ENCODE measurements around the gene DAB1.

DAB1 gene

DNA sequence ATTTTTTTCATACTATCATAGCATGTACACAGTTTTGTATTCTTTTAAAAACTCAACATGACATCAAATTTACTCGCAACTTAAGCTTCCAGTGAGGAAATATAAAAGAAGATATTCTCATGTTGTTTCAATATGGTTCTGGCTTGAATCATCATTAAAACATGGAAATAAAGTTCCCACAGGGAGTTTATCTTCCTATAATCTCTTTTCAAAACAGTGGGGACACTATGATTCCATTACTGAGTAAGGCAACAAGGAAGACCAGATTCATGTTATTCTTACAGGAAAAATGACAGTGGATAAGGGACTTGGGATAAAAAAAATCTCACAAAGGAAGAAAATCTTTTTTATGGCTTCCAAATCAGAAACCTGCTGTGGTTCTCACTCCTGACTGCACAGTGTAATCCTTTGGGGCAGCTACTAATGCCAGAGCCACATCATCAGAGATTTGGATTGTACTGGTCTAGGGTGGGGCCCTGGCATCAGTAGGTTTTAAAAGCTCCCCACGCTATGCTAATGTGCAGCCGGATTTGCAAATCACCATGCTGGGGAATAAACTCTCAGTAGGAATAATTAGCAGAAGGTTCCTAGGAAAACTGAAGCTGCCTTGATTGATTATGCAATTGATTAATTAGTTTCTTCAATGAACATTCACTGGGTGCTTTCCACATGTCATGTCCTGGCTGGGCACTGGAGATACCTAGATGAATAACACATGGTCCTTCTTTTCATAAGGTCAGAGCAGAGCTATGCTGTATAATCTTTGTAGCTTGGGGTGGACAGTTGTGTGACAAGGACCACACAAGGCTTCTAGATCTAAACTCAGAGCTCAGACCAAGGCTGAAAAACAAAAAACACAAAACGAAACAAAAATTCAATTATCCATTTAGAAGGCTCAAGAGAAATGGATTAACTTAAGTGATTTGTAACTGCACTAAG is 386.9 kb downstream of the DAB1 start:
- Mint-ChIP-seq H3K27me3 (no peaks in the 10 kb centered on the region), H3K4me1 (no peaks in the 10 kb centered on the region), H3K4me3 (no peak overlapping the region), H3K9me3 (no peaks in the 10 kb centered on the region), H3K36me3 (ENCODE audit: insufficient read depth) (no peaks in the 10 kb centered on the region), H3K27ac (ENCODE audit: low read depth) (no peak overlapping the region)
- DNase-seq (ENCODE audit: low spot score in 2 of 2) (no peak), ATAC-seq (replicated peaks; ENCODE audit: extremely low read depth, poor library complexity, severe bottlenecking) (no peak)

DNA sequence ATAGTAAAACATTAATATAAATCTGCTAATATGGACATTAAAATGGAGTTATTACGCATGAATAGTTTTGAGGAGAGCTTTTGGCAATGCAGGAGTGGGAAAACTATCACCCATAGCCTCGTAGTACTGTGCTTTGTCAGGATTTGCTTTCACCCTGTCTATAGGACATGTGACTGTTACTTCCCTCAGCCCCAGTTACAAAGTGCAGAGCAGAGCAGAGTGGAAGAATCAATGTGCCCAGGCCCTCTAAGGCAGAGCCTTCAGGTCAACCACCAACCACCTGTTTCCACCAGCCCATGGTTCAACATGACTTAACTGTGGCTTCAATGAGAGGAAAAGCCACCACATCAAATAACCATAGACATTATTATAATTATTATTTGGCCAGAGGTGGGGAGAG is 389.1 kb downstream of the DAB1 start:
- H3K4me1 Mint-ChIP-seq, result no peaks in the 10 kb centered on the region
- H3K27ac Mint-ChIP-seq (ENCODE audit: low read depth), result no peak overlapping the region
- H3K27me3 Mint-ChIP-seq, result no peaks in the 10 kb centered on the region
- no peak overlapping the region for H3K4me3 Mint-ChIP-seq
- no peaks in the 10 kb centered on the region for H3K36me3 Mint-ChIP-seq (ENCODE audit: insufficient read depth)
- DNase-seq (ENCODE audit: low spot score in 2 of 2) (no peak), ATAC-seq (replicated peaks; ENCODE audit: extremely low read depth, poor library complexity, severe bottlenecking) (no peak)
- H3K9me3 Mint-ChIP-seq, result no peaks in the 10 kb centered on the region

DNA sequence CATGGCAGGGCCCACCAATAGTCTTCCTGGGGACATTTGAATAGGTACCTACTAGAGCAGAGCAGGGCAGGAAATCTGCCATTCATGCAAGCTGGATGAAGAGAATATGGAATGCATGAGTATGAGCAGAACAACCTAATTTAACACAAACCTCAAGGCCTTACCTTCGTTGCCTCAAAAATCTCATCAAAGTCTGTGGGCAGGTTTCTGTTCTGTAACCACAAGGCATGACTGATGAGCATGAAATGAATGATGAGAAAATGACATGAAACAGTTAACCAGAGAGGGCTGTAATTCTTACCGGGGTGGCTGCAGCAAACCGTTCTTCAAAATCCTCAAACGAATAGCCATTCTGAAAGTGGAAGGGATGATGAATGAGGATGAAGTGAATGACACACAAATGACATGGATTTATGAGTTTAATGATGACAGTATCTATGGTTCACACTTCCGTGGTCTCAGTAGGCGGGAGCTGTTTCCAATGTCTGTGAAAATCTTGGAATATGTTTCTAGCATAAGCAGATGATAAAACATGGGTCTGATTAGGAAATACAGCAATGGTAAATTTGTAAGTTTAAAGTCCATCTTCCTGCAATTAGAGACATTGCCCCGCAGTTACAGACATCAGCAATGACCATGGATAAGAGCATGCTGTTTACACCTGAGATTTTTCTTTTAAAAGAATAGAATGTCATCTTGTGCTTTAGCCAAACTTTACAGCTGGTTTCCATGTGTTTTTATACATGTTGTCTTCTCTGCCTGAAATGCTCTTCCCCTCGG is 390.4 kb downstream of the DAB1 start:
- no peak for ATAC-seq (replicated peaks; ENCODE audit: extremely low read depth, poor library complexity, severe bottlenecking)
- H3K4me1 Mint-ChIP-seq, result no peaks in the 10 kb centered on the region
- peaks cover 3% of the 10 kb centered on the region for H3K9me3 Mint-ChIP-seq
- no peaks in the 10 kb centered on the region for H3K27me3 Mint-ChIP-seq
- no peak for DNase-seq (ENCODE audit: low spot score in 2 of 2)
- H3K36me3 Mint-ChIP-seq (ENCODE audit: insufficient read depth), result no peaks in the 10 kb centered on the region
- no peak overlapping the region for H3K4me3 Mint-ChIP-seq
- H3K27ac Mint-ChIP-seq (ENCODE audit: low read depth), result no peak overlapping the region

DNA sequence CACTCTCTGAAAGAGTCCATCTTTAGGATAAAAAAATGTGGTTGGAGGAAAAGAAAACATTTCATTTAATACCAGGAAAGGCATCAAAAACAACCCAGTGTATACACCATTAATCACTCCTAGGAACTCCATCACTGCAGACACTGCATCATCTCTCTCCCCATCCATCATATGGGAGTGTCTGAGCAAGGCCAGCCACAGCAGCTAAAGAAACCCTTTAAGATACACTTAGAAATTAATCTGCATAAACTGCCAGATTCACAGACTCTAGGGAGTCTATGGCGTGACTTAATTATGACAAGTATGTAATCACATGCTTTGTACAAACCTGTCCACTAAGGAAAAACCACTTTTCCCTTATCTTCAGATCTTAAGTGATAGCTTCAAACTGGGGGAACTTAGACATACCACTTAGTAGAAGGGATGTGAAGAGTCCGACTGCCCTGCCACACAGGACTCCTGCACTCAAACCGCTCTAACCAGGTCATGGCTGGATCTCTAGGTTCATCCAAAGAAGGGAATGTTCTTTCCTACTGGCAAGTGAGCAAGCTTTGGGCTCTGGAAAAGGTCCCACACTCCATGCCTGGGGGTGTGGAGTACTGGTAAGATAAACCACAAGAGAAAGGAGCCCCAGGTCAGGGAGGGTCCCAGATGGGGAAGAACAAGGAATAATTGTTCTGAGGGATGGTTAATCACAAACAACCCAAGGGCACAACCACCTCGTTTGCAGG is 397.1 kb downstream of the DAB1 start:
- Mint-ChIP-seq H3K27ac (ENCODE audit: low read depth) (no peak overlapping the region), H3K4me1 (no peaks in the 10 kb centered on the region), H3K27me3 (no peaks in the 10 kb centered on the region), H3K36me3 (ENCODE audit: insufficient read depth) (peaks cover 1% of the 10 kb centered on the region), H3K4me3 (no peak overlapping the region), H3K9me3 (peaks cover 7% of the 10 kb centered on the region)
- ATAC-seq (replicated peaks; ENCODE audit: extremely low read depth, poor library complexity, severe bottlenecking) (no peak), DNase-seq (ENCODE audit: low spot score in 2 of 2) (no peak)

DNA sequence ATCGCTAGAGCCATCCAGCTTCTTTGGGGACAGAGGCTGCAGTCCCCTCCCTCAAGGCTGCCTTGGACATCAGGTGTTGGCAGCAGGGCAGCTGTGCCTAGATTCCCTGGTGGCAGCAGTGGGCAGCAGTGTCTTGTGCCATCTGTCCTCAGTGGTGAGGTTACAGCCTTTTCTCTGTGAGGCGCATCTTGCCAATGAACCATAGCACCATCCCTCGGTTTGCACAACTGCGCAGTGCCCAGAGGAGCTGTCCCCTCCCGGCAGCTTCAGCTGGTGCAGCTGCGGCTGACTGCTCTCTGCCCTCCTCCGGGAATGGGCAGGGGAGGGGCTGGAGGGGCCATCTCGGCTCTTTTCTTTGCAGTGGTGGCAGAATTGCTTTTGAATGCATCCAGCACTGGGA is 399.0 kb downstream of the DAB1 start:
- Mint-ChIP-seq H3K36me3 (ENCODE audit: insufficient read depth) (peaks cover 1% of the 10 kb centered on the region), H3K27me3 (no peaks in the 10 kb centered on the region), H3K27ac (ENCODE audit: low read depth) (no peak overlapping the region), H3K4me1 (no peaks in the 10 kb centered on the region), H3K4me3 (no peak overlapping the region), H3K9me3 (peaks cover 7% of the 10 kb centered on the region)
- ATAC-seq (replicated peaks; ENCODE audit: extremely low read depth, poor library complexity, severe bottlenecking), result no peak
- no peak for DNase-seq (ENCODE audit: low spot score in 2 of 2)

DNA sequence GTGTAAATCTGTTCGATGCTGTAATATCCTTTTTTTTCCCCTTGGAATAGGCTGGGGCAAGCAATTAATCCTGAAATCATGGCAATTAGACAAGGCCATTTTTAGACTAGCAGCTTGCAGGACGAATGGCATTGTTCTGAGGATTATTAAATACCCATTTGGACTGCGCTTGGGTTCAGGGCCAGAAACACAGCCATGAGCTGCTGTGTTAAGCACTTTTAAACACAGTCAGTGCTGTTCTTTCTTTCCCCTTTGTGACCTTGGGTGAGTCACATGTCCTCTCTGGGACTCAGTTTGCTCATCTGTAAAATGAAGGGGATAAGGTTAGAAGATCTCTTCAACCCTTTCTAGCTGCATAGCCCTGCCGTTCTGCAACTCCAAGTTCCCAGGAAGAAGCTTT is 399.4 kb downstream of the DAB1 start:
- H3K27ac Mint-ChIP-seq (ENCODE audit: low read depth), result no peak overlapping the region
- H3K4me1 Mint-ChIP-seq, result no peaks in the 10 kb centered on the region
- H3K36me3 Mint-ChIP-seq (ENCODE audit: insufficient read depth), result peaks cover 1% of the 10 kb centered on the region
- H3K27me3 Mint-ChIP-seq, result no peaks in the 10 kb centered on the region
- ATAC-seq (replicated peaks; ENCODE audit: extremely low read depth, poor library complexity, severe bottlenecking) (no peak), DNase-seq (ENCODE audit: low spot score in 2 of 2) (no peak)
- peaks cover 7% of the 10 kb centered on the region for H3K9me3 Mint-ChIP-seq
- H3K4me3 Mint-ChIP-seq, result no peak overlapping the region

DNA sequence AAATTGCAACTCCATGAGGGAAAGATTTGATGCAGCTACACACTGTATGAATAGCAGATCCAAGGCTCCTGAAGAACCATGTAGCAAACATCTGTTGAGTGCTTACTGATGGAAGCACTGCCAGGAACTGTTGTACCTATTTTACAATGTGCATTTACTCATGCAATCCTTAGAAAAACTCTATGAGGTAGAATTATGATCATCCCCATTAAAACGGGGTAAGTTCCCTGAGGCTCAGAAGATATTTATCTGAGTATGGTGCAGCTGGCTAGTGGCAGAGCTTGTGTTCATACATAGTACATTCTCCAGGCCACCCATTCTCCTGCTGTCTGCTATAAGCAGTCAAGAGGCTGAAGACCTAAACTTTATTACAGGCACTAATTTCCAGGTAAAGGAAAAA is 403.6 kb downstream of the DAB1 start:
- Mint-ChIP-seq H3K9me3 (no peaks in the 10 kb centered on the region), H3K27ac (ENCODE audit: low read depth) (no peak overlapping the region), H3K4me3 (no peak overlapping the region), H3K4me1 (no peaks in the 10 kb centered on the region), H3K27me3 (no peaks in the 10 kb centered on the region), H3K36me3 (ENCODE audit: insufficient read depth) (no peaks in the 10 kb centered on the region)
- no peak for DNase-seq (ENCODE audit: low spot score in 2 of 2)
- no peak for ATAC-seq (replicated peaks; ENCODE audit: extremely low read depth, poor library complexity, severe bottlenecking)

DNA sequence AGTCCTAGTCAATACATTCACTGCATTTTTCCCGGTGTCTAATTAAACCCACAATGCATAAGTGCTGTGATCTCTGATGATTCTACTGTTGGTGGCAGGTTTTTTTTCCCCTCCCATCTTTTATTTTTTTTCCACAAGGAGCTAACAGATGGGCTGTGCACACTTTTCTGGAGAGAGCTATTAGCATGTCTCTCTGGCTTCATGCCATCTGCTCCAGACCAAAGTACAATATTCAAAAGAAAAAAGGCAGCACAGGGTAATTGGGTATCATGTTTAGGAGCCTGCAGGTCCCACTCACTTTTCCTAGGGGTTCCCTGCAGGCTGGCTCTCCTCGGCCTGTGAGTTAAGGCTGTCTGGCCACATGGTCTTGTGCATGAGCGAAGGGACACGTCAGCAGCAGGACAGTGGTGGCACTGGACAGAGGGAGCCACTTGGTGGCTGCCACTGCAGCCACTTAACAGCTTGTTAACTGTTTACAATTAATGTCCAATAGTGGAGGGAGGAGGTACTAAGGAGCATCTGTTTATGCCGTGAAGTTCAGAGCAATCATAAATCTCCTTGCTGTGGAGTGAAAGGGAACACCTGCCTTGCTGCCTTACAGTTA is 404.5 kb downstream of the DAB1 start:
- Mint-ChIP-seq H3K36me3 (ENCODE audit: insufficient read depth) (no peaks in the 10 kb centered on the region), H3K9me3 (no peaks in the 10 kb centered on the region), H3K4me3 (no peak overlapping the region), H3K27ac (ENCODE audit: low read depth) (no peak overlapping the region), H3K27me3 (no peaks in the 10 kb centered on the region), H3K4me1 (no peaks in the 10 kb centered on the region)
- DNase-seq (ENCODE audit: low spot score in 2 of 2) (no peak), ATAC-seq (replicated peaks; ENCODE audit: extremely low read depth, poor library complexity, severe bottlenecking) (no peak)

DNA sequence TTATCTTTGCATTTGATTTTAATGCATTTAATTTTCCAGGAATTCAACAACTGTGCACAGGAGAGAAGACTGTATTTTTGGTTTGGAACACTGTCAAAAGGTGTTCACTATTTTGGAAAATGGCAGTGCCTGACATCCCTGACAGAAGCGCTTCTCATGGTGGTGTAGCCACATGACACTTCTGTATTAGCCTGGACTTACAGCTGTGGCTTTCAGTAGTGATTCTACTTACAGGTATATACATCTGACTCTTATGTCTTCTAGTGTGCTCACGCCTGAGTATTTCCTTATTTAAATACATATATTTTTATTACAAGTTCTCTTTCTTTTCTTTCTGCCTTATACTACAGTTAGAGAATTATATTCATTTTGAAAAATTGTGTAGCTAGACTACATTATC is 405.7 kb downstream of the DAB1 start:
- DNase-seq (ENCODE audit: low spot score in 2 of 2) (no peak), ATAC-seq (replicated peaks; ENCODE audit: extremely low read depth, poor library complexity, severe bottlenecking) (no peak)
- no peaks in the 10 kb centered on the region for H3K9me3 Mint-ChIP-seq
- H3K27ac Mint-ChIP-seq (ENCODE audit: low read depth), result no peak overlapping the region
- H3K27me3 Mint-ChIP-seq, result no peaks in the 10 kb centered on the region
- no peak overlapping the region for H3K4me3 Mint-ChIP-seq
- H3K36me3 Mint-ChIP-seq (ENCODE audit: insufficient read depth), result no peaks in the 10 kb centered on the region
- H3K4me1 Mint-ChIP-seq, result no peaks in the 10 kb centered on the region

DNA sequence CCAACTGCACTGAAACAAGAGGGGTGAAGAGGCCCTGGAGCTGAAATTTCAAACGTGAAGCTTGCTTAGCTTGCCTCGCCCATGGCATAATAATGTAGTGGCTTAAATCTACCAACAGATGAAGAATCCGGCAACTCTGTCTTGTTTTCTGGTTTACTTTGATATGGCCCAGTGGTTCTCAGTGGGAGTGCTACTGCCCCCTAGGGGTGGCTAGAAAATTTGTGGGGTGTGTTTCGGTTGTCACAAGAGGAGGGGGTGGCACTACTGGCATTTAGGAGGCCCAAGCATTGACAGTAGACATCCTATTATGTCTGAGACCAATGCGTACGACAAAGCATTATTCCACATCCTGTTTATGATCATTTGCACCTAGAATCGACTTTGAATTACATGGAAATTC is 406.1 kb downstream of the DAB1 start:
- H3K27me3 Mint-ChIP-seq, result no peaks in the 10 kb centered on the region
- H3K9me3 Mint-ChIP-seq, result no peaks in the 10 kb centered on the region
- DNase-seq (ENCODE audit: low spot score in 2 of 2) (no peak), ATAC-seq (replicated peaks; ENCODE audit: extremely low read depth, poor library complexity, severe bottlenecking) (no peak)
- no peak overlapping the region for H3K4me3 Mint-ChIP-seq
- H3K27ac Mint-ChIP-seq (ENCODE audit: low read depth), result no peak overlapping the region
- no peaks in the 10 kb centered on the region for H3K36me3 Mint-ChIP-seq (ENCODE audit: insufficient read depth)
- no peaks in the 10 kb centered on the region for H3K4me1 Mint-ChIP-seq

DNA sequence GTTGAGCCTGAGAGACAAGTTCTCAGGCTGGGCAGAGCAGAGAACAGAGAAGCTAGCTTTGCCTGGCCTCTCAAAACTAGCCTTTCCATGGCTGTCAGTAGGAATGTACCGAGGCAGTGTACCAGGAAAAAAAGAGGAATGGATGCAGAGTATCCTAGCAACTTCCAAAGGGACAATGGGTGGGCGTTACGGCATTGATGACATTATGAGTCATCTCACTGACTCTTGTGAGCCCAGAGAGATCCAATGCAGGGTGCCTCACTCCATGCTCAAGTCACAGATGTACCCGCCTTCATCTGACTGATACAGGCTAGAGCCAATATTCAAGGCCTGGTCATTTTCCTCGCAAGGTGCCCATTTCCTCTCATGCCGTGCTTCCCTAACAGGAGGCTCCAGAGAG is 406.7 kb downstream of the DAB1 start:
- Mint-ChIP-seq H3K27me3 (no peaks in the 10 kb centered on the region), H3K27ac (ENCODE audit: low read depth) (no peak overlapping the region), H3K9me3 (no peaks in the 10 kb centered on the region), H3K4me1 (no peaks in the 10 kb centered on the region), H3K4me3 (no peak overlapping the region), H3K36me3 (ENCODE audit: insufficient read depth) (no peaks in the 10 kb centered on the region)
- ATAC-seq (replicated peaks; ENCODE audit: extremely low read depth, poor library complexity, severe bottlenecking) (no peak), DNase-seq (ENCODE audit: low spot score in 2 of 2) (no peak)

DNA sequence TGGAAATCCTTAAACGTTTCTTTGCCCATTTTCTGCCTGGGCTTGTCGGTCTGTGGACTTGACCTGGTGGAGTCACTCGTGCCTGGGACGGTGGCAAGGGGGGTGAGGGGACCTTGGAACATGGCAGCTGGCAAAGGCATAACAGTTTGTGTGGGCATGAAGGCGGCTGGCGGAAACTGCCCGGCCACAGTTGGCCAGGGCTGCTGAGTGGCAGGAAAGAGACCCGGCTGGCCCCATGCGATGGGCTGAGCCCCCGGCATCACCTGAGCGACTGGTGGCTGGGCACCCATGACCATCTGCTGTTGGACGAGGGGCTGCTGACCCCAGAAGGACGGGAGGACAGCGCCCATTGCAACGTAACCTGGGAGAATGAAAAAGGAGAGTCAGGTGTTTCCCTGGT is 408.8 kb downstream of the DAB1 start:
- H3K27me3 Mint-ChIP-seq, result peaks cover 9% of the 10 kb centered on the region

More for the DNA sequence above, 408.8 kb downstream of the DAB1 start:
- Mint-ChIP-seq H3K9me3 (no peaks in the 10 kb centered on the region), H3K27ac (ENCODE audit: low read depth) (no peak overlapping the region), H3K4me3 (no peak overlapping the region), H3K36me3 (ENCODE audit: insufficient read depth) (no peaks in the 10 kb centered on the region), H3K4me1 (no peaks in the 10 kb centered on the region)
- no peak for DNase-seq (ENCODE audit: low spot score in 2 of 2)
- no peak for ATAC-seq (replicated peaks; ENCODE audit: extremely low read depth, poor library complexity, severe bottlenecking)

All from central memory CD8-positive, alpha-beta T cell (primary cell).